ENCODE results near the gene HOXD13.

Gene HOXD13

DNA sequence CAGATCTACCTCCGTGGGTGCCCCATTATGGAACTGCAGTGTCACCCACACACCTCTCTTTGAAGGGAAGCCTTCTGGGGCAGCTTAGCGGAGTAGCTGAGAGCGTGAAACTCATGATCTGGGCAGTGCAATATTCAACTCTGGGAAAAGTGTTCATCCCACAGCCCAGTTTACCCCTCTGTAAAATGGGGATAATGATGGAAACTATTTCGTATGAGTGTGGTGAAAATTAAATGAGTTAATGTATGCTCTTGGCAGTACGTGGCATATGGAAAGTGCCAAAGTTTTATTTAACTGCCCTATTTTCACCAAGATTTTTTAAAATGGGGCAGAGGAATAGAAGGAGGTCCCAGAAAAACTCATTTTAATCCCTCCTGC is 20.2 kb upstream of the HOXD13 start:
- Histone ChIP-seq H3K4me3 (no peak overlapping the region), H3K36me3 (ENCODE audit: insufficient read depth, low read length) (no peaks in the 10 kb centered on the region), H3K9me3 (ENCODE audit: low read depth, low read length) (no peaks in the 10 kb centered on the region), H3K9ac (ENCODE audit: insufficient read length) (no peak overlapping the region), H3K27ac (no peak overlapping the region)
- no peak for TF ChIP-seq POLR2AphosphoS5 (IDR thresholded peaks at IDR 0.05; ENCODE audit: borderline replicate concordance, low read depth, low read length)
- no peak for TF ChIP-seq EZH2 (IDR thresholded peaks at IDR 0.05)
- TF ChIP-seq FOXP2 (optimal IDR thresholded peaks at IDR 0.05; ENCODE audit: control extremely low read depth, extremely low read length, insufficient read depth), result no peak
- DNase-seq (ENCODE audit: low read depth, low spot score), result no peak

DNA sequence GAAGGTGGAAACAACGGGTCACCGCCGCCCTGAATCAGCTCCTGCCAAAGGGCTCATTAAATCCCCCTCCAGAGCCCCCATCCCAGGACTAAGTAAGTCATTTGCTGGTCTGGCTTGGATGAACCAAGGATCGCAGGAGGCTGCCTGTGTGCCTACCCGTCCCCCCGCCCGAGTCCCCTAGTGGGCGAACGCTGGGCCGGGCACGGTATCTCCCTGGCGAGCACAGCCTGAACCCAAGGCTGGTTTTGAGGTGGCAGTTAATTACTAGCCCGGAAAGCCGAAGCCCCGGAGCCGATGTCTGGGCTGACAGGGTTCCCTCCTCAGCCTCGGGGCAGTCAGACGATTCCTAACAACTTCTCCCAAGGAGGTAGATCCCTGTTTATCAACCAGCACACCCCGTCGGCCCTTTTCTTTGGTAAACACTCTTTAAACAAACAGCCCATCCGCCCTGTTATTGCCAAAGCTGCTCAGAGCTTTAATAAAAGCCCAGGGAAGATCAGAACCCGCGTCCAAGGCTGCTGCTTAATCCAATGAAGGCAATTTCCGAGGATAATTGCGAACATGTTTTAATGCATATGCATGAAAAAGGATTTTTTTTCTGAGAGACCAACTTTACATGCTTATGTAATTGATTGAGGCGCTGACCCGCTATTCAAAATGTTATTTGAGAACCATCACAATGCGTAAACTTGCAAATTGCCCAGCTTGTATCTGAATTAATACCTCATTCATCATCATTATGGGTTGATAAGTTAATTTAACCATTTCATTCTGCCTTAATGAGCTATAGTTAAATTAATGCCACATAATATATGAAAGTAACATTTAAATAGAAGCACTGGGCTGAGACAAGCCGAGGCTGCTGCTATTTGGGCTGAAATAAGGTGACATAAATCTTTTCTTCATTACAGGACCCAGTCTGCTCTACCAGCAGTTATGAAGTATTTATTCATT is 19.3 kb upstream of the HOXD13 start:
- Histone ChIP-seq H3K9me3 (ENCODE audit: low read depth, low read length) (no peaks in the 10 kb centered on the region), H3K4me3 (peak overlapping the region; percentile 40), H3K27ac (0 out of 2 replicates have a peak overlapping the region, but pooled peaks have one; percentile 4), H3K9ac (ENCODE audit: insufficient read length) (no peak overlapping the region), H3K36me3 (ENCODE audit: insufficient read depth, low read length) (no peaks in the 10 kb centered on the region)
- TF ChIP-seq FOXP2 (optimal IDR thresholded peaks at IDR 0.05; ENCODE audit: control extremely low read depth, extremely low read length, insufficient read depth), result no peak
- no peak for TF ChIP-seq EZH2 (IDR thresholded peaks at IDR 0.05)
- peak; percentile 36; the same call in 1 of the 2 replicates for TF ChIP-seq POLR2AphosphoS5 (IDR thresholded peaks at IDR 0.05; ENCODE audit: borderline replicate concordance, low read depth, low read length)
- no peak for DNase-seq (ENCODE audit: low read depth, low spot score)

GRCh38 chr2:176074919-176075425 is 17.5 kb upstream of the HOXD13 start:
- no peak overlapping the region for H3K4me3 ChIP-seq
- H3K9me3 ChIP-seq (ENCODE audit: low read depth, low read length), result no peaks in the 10 kb centered on the region
- H3K27ac ChIP-seq, result no peak overlapping the region; the same call in 1 of the 2 replicates
- TF ChIP-seq POLR2AphosphoS5 (IDR thresholded peaks at IDR 0.05; ENCODE audit: borderline replicate concordance, low read depth, low read length) (no peak), EZH2 (IDR thresholded peaks at IDR 0.05) (no peak), FOXP2 (optimal IDR thresholded peaks at IDR 0.05; ENCODE audit: control extremely low read depth, extremely low read length, insufficient read depth) (no peak)
- DNase-seq (ENCODE audit: low read depth, low spot score), result no peak
- H3K9ac ChIP-seq (ENCODE audit: insufficient read length), result no peak overlapping the region
- peaks cover 5% of the 10 kb centered on the region; the same call in 1 of the 2 replicates for H3K36me3 ChIP-seq (ENCODE audit: insufficient read depth, low read length)

GRCh38 chr2:176075481-176075880 is 17.0 kb upstream of the HOXD13 start:
- no peak overlapping the region for H3K9ac ChIP-seq (ENCODE audit: insufficient read length)
- no peak overlapping the region for H3K4me3 ChIP-seq
- TF ChIP-seq EZH2 (IDR thresholded peaks at IDR 0.05) (no peak), FOXP2 (optimal IDR thresholded peaks at IDR 0.05; ENCODE audit: control extremely low read depth, extremely low read length, insufficient read depth) (no peak), POLR2AphosphoS5 (IDR thresholded peaks at IDR 0.05; ENCODE audit: borderline replicate concordance, low read depth, low read length) (no peak)
- H3K27ac ChIP-seq, result no peak overlapping the region
- DNase-seq (ENCODE audit: low read depth, low spot score), result no peak
- peaks cover 5% of the 10 kb centered on the region; the same call in 1 of the 2 replicates for H3K36me3 ChIP-seq (ENCODE audit: insufficient read depth, low read length)
- no peaks in the 10 kb centered on the region for H3K9me3 ChIP-seq (ENCODE audit: low read depth, low read length)

GRCh38 chr2:176076063-176076462 is 16.5 kb upstream of the HOXD13 start:
- DNase-seq (ENCODE audit: low read depth, low spot score), result no peak
- Histone ChIP-seq H3K27ac (no peak overlapping the region), H3K9me3 (ENCODE audit: low read depth, low read length) (no peaks in the 10 kb centered on the region), H3K36me3 (ENCODE audit: insufficient read depth, low read length) (peaks cover 10% of the 10 kb centered on the region; the same call in 1 of the 2 replicates), H3K9ac (ENCODE audit: insufficient read length) (no peak overlapping the region), H3K4me3 (no peak overlapping the region)
- no peak for TF ChIP-seq EZH2 (IDR thresholded peaks at IDR 0.05)
- TF ChIP-seq POLR2AphosphoS5 (IDR thresholded peaks at IDR 0.05; ENCODE audit: borderline replicate concordance, low read depth, low read length), result no peak
- no peak for TF ChIP-seq FOXP2 (optimal IDR thresholded peaks at IDR 0.05; ENCODE audit: control extremely low read depth, extremely low read length, insufficient read depth)

DNA sequence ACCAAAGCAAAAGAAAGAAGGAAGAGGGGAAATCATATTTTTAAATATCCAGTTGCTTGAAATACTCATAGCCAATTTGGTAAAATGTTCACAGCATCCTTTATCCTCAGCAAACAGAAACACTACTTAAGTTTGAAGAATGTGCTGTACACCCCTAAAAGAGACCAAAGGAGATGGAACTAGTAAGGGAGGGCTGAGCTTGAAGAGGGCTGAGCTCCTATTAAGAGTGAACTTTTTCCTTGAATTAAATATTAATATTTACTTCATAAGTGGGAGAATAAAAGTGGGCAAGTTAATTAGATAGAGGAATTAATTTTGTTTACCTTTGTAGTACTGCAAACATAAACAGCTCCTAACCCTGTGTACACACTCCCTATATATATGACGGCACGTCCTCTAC is 15.7 kb upstream of the HOXD13 start:
- Histone ChIP-seq H3K36me3 (ENCODE audit: insufficient read depth, low read length) (peaks cover 11% of the 10 kb centered on the region; the same call in 1 of the 2 replicates), H3K9me3 (ENCODE audit: low read depth, low read length) (no peaks in the 10 kb centered on the region), H3K9ac (ENCODE audit: insufficient read length) (no peak overlapping the region), H3K27ac (no peak overlapping the region), H3K4me3 (no peak overlapping the region)
- DNase-seq (ENCODE audit: low read depth, low spot score), result no peak
- no peak for TF ChIP-seq FOXP2 (optimal IDR thresholded peaks at IDR 0.05; ENCODE audit: control extremely low read depth, extremely low read length, insufficient read depth)
- TF ChIP-seq EZH2 (IDR thresholded peaks at IDR 0.05), result no peak
- no peak for TF ChIP-seq POLR2AphosphoS5 (IDR thresholded peaks at IDR 0.05; ENCODE audit: borderline replicate concordance, low read depth, low read length)

DNA sequence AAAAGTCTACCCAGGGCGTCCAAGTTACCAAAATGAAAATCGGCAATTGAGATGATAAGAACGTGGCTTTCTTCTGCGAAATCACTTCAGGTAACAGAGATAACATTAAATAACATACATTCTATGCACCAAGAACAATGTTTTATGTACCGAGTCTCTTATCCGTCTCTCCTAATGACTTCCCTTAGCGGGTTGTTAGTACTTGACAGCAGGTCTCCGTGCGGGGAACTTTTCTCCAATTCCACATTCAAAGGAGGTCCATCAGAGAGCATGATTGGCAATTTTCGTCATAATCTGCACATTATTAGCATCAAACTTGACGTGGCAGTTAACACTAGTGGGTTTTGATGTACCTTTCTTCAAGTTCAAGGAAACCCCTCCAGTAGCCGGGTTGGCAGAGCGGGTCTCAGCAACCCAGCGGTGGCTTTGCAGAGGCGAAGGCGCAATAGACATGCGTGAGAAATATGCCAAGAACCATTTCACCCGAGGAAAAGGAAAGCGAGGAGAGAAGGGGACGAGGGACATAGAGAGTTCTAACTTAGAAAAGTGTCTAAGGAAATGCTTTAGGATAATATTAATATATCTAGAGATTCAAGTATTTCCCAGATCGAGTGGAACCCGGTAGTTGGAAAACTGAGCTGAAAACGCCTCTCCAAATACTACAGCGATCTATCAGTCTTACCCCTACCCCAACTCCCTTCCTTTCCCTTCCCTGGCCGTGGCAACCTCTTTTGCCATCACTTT is 13.8 kb upstream of the HOXD13 start:
- DNase-seq (ENCODE audit: low read depth, low spot score), result no peak
- no peaks in the 10 kb centered on the region for H3K9me3 ChIP-seq (ENCODE audit: low read depth, low read length)
- H3K27ac ChIP-seq, result peak overlapping the region; percentile 55
- peaks cover 11% of the 10 kb centered on the region; the same call in 1 of the 2 replicates for H3K36me3 ChIP-seq (ENCODE audit: insufficient read depth, low read length)
- H3K9ac ChIP-seq (ENCODE audit: insufficient read length), result no peak overlapping the region
- H3K4me3 ChIP-seq, result no peak overlapping the region; the same call in 1 of the 2 replicates
- TF ChIP-seq POLR2AphosphoS5 (IDR thresholded peaks at IDR 0.05; ENCODE audit: borderline replicate concordance, low read depth, low read length) (no peak), EZH2 (IDR thresholded peaks at IDR 0.05) (no peak), FOXP2 (optimal IDR thresholded peaks at IDR 0.05; ENCODE audit: control extremely low read depth, extremely low read length, insufficient read depth) (no peak)

All from SK-N-MC (cell line).